ENCODE data around the gene CADPS2.

- TF ChIP-seq POLR2A (IDR thresholded peaks at IDR 0.05; ENCODE audit: low read depth, low read length) (no peak), POLR2AphosphoS5 (IDR thresholded peaks at IDR 0.05; ENCODE audit: low read depth, low read length) (no peak), SPI1 (IDR thresholded peaks at IDR 0.05; ENCODE audit: low read depth, low read length) (no peak), TAF1 (IDR thresholded peaks at IDR 0.05; ENCODE audit: low read depth, low read length) (no peak), PAX5 (IDR thresholded peaks at IDR 0.05; ENCODE audit: insufficient read depth, low read length, severe bottlenecking) (no peak), POU2F2 (IDR thresholded peaks at IDR 0.05; ENCODE audit: low read depth, low read length) (no peak)
Observed at GRCh38 chr7:122344303-122344620, 542.0 kb downstream of the CADPS2 start.
